SKM-1 treated with dmso at 0.1 percent for 144 hours (cell line): ENCODE results near the gene JAGN1.
"Not testable (repeated sequence)": the region's sequence is repeated elsewhere in the genome, so short reads cannot be mapped to it uniquely, and the experiment has no call there.

Experiments
- DNase-seq: peaks from one replicate; lab custom pipeline; 2025; ENCODE audit not compliant: unreplicated experiment; lab: John Stamatoyannopoulos, UW

The JAGN1 gene

GRCh38 chr3:9890249-9891071 lies at the start of gene JAGN1:
Gene JAGN1, plus strand, starts transcription at chr3:9890610. Its CDS starts 113 bp downstream, at chr3:9890723.
- DNase-seq, result peak; percentile 83

GRCh38 chr3:9841015-9841414 lies 49.4 kb upstream of the JAGN1 start:
- DNase-seq, result no peak

- DNase-seq, result peak; percentile 85
Measured at GRCh38 chr3:9843715-9844438, 46.5 kb upstream of the JAGN1 start, which contains the start of gene RPUSD3. Gene RPUSD3, minus strand, starts transcription at chr3:9844008. Its CDS starts 18 bp downstream, at chr3:9843990.

- no peak for DNase-seq
Measured at GRCh38 chr3:9846231-9846630, 44.2 kb upstream of the JAGN1 start.

GRCh38 chr3:9846931-9847488 lies 43.4 kb upstream of the JAGN1 start:
- DNase-seq, result no peak

- DNase-seq, result not testable (repeated sequence)
Measured at GRCh38 chr3:9847870-9848269, 42.5 kb upstream of the JAGN1 start.

GRCh38 chr3:9848860-9849259 lies 41.5 kb upstream of the JAGN1 start:
- peak; percentile 40 for DNase-seq

- DNase-seq, result not testable (repeated sequence)
Measured at GRCh38 chr3:9851383-9851782, 39.0 kb upstream of the JAGN1 start.

GRCh38 chr3:9851926-9852325 lies 38.5 kb upstream of the JAGN1 start:
- DNase-seq, result not testable (repeated sequence)

GRCh38 chr3:9852528-9852927 lies 37.9 kb upstream of the JAGN1 start:
- DNase-seq, result no peak

GRCh38 chr3:9854291-9854940 lies 36.0 kb upstream of the JAGN1 start:
- DNase-seq, result not testable (repeated sequence)

GRCh38 chr3:9855594-9855993 lies 34.8 kb upstream of the JAGN1 start:
- DNase-seq, result no peak

- DNase-seq, result no peak
Measured at GRCh38 chr3:9859530-9860025, 30.8 kb upstream of the JAGN1 start.

GRCh38 chr3:9861201-9861600 lies 29.2 kb upstream of the JAGN1 start:
- no peak for DNase-seq

- DNase-seq, result peak; percentile 17
Measured at GRCh38 chr3:9861626-9862130, 28.7 kb upstream of the JAGN1 start.

GRCh38 chr3:9862391-9863057 lies 27.9 kb upstream of the JAGN1 start:
- DNase-seq, result no peak

GRCh38 chr3:9863058-9863772 lies 27.2 kb upstream of the JAGN1 start:
- no peak for DNase-seq

- peak; percentile 54 for DNase-seq
Measured at GRCh38 chr3:9864200-9864927, 26.0 kb upstream of the JAGN1 start.

- not testable (repeated sequence) for DNase-seq
Measured at GRCh38 chr3:9865125-9865637, 25.2 kb upstream of the JAGN1 start.
